HG03565 (cell line): Measurements from ENCODE around the gene SNAP25.
A peak's percentile ranks its signal among the peaks of the same experiment; 100 is the strongest.

ENCODE experiments used
- ATAC-seq: cut with Tn5 transposase; IDR thresholded peaks from one replicate; pipeline ENCODE4 v1.9.1; 2021; ENCODE audit warnings: mild to moderate bottlenecking, moderate library complexity; ENCODE audit not compliant: unreplicated experiment

SNAP25 gene

DNA sequence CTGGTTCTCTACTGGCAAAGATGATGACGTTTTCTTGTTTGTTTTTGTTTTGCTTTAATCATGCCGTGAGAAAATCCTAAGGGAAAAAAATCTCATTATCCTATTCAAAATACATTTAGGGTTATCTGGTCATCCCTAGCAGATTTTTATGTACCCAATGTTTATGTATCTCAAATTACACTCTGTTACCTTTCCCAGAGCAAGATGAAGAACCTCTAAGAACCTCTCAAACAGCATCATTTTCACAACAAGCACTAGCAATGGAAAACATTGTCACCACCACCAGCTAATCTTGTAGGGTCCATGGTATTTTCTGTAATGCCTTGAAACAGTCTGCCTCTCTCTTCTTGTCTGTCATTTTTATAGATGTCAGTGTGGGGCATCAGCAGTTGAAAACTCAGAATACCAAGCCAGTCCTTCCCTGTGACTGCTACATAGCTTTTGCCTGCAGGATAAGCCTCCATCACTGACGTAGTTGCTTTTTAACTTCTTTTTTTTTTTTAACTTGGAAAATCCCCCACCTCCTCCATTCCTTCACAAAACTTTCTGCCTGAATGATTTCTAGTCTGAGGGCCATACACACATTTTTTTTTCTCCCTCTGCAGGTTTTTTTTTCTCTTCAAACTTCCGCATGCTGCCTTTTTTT, 2.4 kb upstream of the SNAP25 start:
- no peak for ATAC-seq

DNA sequence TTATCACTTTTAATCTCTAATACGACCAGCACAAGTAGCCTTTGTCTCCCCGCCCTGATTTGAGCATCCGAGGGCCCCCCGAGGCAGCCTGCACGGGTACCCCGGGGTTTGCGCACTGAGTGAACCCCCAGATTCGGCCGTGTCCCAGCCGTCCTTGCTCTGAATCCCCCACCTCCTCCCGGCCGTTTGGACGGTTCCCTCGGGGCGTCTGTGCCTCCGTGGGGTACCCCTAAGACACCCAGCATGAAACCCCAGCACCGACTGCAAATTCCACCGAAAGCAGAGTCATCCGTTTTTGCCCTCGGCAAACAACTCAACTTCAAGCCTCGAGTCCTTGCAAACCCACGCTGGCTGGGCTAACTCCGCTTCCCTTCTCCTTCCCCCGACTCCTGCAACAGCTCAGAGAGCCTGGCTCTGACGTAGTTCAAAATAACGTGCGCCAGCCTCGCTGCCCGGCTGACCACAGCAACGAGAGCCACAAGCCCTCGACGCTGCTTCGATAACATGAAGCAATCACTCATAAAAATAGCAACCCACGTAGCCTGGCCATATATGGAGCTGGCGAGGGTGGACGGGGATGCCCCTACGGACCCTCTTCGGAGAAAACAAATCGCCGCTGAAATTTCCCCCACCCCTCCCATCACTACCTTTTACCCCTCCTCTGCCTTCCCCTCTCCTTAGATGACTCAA, 764 bp upstream of the SNAP25 start:
- no peak for ATAC-seq

DNA sequence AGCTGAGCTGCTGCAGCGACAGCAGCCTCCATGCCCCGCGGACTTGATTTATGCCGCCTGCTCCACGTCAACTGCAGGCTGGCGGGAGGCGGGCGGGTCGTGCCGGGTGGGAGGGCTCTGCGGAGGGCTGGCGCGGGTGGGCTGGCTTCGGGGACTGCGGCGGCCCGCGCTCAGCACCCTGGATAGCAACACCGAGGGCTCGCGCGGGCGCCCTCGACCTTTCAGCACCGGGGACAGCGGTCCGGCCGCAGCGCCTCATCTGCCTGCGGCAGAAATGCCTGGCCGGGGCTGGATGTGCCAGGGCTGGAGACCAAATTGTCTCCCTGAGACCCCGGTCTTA, 792 bp downstream of the SNAP25 start:
- ATAC-seq: peak; percentile 50

DNA sequence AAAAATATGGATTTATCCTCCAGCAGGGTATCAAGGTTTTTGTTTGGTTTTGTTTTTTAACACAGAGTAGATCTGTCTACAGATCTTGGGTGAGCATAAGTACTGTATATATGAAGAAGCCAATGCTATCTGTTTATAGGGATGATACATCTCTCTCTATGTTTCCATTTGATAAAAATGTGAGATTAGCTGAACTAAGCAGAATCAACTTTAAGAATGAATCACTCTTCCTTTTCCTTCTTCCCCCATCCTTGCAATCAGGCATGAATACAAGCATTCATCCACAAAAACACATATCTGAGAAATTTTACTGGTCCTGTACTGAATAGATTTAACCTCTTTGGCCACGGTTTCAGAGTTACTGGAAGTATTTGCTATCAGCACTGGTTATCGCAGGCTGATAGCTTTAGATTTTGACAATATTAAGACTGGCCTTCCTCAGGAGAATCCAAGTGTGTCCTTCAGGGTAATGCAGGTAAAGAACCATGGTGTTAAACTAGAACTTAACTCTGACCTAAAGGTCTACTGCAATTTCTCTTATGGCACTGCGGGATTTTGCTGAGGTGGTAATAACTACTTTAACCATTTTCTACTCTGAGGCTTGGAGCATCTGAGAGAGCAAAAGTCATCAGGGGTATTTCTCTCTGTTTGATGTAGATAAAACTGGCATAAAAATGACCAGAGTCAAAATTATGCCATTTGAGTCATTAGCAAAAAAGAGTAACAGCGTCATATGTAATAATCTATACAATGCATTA, 1.5 kb downstream of the SNAP25 start:
- ATAC-seq: no peak

DNA sequence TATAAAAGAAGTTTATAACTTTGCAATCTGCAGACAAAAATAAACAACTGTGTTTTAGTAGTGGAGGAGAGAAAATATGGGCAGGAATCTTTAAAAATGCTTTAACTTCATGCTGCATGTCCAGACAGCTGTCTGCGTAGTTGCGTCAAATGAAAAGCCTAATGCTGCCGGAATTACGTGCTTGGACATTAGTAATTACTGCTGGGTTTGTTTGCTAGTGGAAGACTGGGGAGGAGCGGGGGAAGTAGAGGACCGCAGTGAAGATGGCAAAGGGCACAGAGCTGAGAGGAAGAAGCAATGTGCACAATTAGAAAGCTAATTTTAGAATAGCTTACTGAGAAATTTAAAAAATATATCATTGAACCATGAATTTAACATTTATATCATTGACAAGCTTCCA, 2.4 kb downstream of the SNAP25 start:
- no peak for ATAC-seq

DNA sequence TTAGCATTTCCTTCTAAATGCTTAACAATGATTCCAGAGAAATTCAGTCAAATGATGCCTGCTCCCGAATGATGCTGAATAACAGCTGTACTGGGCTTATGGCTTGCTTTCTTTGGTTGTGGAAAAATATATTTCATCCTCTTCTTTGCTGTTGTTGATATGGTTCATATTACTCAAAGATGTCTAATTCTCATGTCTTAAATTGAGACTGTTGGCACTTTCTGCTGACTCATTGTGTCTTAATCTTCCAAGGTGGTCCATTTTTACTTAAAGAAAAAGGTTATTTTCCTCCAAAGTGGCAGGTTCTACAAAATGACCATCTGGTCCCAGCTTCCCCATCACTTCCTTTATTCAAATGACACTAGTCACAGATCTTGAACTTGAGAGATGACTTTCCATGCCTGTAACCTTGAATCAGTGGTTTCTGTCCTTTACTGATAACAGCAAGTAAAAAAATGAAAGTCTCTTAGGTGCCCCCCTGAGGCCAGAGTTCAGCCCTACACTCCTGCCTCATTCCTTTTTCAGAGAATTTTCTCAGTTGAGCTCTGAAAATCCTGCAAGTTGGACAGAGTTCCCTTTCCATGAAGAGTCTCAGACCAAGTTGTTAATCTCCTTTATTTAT, 6.9 kb downstream of the SNAP25 start:
- ATAC-seq: peak; percentile 53

DNA sequence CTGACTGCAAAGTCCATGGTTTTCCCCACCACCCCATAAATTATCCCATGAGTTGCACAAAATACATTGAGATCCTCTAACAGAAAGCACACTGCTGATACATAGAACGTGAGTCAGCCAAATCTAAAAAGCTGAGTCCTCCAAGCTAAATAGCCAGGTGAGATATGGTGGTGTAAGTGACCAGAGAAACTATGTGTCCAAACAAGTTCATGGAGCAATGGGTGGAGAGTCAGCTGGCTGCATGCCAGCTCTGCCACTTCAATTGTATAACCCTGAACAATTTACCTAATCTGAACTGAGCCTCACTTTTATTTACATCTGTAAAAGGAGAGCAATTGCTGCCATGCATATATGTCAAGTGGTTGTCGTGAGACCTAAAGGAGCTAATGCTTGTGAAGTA, 9.7 kb downstream of the SNAP25 start:
- no peak for ATAC-seq

DNA sequence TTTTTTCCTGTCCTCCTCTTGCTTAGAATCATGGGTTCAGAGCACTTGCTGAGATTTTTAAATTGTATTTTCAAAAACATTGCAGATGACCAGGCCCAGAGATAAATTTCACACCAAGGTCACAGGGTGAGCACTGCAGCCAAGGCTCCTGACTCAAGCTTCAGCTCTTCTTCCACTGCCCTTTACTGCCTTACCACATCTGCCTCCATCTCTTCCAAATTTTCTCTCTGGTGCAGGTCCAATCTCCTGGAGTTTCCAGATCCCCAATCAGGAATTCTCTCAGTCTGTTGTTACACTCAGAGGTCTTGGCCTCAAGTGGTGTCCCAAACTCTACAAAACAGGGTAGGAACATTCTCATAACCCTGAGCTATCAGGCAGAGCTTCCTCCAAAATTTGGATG, 12.7 kb downstream of the SNAP25 start:
- ATAC-seq: no peak

DNA sequence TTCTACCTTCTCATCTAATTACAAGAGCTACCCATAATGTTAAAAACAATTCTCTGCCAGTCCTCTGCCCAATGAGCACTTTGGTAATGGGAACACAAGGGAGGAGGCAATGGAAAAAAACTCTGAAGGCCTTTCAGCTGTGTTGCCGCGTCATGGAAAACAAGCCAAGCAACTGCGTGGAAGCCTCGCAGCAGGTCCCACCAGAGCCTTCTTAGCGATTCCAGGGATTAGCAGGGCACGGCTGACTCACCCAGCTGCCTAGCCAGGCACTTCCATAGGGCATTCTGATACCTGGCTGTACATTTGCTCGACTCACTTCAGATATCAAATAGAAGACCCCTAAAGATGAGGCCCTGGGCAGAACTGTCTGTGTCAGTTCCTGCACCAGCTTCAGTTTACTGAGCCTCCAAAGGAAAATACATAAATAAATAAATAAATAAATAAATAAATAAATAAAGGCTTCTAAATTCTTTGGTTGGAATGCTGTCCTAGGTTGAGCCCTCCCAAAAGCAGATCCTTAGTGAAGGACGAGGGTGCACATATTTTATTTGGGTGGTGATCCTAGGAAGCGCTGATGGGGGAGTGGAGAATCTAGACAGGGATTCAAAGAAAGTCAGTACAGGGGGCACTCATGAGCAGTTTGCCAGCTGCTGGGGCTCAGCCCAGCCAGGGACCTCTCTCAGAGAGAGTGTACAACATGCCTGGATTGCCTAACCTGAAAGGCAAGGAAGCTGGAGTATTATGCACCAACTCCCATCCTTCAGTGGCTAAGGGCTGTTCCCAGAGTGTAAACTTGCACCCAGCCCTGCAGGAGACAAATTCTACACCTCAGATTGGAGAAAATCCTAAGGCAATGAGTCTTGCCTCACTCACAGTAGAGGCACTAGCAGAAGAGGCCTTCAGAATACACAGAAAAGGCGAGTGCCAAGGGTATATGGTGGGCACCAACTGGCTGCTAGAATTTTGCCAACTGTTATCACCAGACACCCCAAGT, 18.2 kb downstream of the SNAP25 start:
- no peak for ATAC-seq

DNA sequence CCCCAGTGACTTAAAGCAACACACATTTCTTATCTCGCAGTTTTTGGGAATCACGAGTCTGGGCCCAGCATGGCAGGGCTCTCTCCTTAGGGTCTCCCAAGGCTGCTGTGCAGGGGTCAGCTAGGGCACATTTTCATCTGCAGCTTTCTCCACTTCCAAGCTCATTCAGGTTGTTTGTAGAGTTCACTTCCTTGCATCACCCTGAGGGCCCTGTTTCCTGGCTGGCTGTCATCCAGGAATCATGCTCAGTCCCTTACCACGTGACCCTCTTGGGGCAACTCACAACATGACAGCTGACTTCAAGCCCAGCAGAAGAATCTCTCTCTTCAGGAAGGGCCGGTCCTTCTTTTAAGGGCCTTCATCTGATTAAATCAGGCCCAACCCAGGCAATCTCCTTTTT, 21.3 kb downstream of the SNAP25 start:
- ATAC-seq: no peak

DNA sequence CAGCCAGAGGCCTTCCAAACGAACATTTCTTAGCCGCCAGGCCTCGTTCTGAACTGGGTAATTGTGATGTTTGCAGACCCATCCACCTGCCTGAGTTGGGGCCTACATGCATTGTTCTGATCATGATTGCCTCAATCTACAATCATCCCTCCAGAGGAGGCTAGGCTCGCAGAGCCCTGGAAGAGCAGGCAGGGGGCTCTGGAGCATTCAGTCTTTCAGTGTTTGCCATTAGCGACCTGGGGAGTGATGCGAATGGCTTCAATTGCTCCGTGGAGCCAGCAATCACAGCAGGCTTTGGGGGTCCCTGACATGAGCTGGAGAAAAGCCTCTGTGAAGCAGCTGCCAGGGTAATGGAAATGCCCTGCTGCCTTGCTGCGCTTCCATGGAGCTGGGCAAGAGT, 22.0 kb downstream of the SNAP25 start:
- ATAC-seq: no peak

DNA sequence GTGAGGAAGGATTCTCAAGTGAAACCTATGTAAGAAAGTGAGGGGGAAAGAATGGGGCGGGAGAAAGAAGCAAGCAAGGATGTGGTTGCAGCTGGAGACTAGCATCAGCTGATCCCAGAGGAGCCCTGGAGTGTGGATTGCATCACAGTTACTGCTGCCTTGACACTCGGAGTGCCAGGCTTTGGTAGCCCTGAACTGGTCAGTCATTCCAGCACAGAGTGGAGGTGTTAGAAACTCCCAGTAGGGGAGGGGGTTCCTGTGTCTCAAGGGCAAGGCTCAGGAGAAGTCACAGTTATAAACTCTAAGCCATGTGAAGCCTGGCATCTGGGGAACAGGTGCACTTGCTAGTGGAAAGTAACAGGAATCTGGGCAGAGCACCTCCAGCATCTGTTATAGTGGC, 23.5 kb downstream of the SNAP25 start:
- ATAC-seq: no peak

DNA sequence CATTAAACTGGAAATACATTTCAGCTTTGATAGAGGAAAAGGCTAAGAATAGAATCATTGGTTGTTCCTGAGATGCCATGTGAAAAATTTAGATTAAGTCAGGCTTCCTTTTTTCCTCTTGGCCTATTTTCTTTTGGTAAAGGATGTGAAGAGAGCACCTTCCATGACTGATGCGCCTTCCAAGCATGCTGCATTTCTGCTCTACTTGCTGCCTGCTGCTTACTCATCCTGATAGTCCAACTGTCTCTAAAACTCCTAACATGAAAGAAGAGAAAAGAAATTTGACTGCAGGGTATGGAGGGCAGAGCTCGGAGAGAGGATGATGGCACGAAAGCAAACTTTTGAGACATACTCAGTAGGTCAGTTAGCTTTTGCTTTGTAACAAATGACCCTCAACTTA, 28.8 kb downstream of the SNAP25 start:
- ATAC-seq: no peak

DNA sequence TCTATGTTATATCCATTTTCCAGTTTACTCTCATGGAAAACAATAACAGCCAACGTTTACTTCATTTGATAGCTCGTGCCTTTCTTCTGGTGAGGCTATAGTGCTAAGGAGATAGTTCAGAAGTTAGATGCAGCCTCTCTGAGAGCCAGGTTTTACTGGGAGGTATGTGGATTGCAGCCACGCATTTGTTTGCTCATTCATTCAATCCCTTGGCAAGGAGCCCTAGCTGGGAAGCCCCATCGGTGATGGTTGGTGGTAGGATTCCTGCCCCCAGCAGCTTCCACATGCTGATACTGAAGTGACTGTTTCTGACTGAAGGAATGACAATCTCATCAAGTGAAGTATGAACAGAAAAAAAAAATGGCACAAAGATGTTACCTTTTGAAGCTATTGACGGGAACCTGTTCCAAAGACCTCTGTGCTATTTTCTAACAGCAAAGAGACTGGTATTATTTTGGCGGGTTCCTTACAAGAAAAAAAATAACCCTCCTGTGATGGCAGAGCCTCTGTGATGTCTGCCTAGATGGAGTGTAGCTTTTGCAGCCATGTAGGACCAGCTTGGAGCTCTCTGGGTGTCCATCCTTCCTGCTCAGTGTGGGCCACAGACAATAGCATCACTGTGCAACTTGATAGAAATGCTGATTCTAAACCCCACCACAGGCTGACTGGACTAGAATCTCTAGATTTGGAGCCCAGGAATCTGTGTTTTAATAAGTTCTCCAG, 30.6 kb downstream of the SNAP25 start:
- no peak for ATAC-seq

DNA sequence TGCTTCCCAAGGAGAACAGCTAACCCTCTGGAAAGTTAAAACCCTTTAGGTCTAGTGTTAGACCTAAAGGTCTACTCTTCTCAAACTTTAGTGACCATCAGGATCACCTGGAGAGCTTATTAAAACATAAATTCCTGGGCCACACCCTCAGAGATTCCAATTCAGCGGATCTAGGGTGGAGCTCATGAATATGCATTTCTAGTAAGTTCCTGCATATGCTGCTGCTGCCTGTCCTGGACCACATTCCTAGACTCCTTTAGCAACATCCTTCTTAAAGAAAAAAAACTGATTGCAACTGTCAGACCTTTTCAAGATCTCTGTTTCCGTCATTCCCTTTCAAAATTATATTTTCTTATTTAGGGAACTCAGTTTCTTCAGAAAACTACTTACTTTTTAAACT, 31.2 kb downstream of the SNAP25 start:
- no peak for ATAC-seq

DNA sequence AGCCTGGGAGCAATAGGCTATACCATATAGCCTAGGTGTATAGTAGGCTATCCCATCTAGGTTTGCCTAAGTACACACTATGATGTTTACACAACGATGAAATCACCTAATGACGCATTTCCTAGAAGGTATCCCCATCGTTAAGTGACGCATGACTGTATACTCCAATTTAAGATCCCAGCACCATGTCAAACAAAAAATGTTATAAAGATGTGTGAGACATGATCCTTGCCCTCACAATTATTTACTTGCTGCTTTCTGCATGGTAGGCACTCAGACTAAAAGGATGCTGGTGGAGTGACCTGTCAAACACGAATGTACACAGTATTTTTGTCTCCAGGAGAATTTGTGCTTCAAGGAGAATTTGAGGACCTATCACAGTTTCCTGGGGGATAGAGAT, 32.3 kb downstream of the SNAP25 start:
- no peak for ATAC-seq

DNA sequence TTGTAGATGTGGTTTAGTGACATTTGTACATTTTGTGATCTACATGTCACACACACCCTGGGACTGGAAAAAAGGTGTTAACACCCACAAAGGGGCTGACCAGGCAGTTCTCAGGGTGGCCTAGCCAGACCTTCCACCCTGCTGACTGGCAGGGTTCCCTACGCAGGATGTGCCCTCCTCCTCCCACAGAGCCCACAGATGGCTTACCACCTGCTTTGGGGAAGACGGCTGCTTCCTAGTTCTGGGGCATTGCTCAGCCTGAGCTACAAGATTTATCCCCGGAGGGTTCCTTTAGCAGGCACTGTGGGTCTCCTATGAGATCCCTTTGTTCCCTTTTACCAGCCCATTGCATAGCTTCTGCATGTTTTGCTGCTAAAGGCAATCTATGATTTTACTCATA, 35.1 kb downstream of the SNAP25 start:
- ATAC-seq: no peak

DNA sequence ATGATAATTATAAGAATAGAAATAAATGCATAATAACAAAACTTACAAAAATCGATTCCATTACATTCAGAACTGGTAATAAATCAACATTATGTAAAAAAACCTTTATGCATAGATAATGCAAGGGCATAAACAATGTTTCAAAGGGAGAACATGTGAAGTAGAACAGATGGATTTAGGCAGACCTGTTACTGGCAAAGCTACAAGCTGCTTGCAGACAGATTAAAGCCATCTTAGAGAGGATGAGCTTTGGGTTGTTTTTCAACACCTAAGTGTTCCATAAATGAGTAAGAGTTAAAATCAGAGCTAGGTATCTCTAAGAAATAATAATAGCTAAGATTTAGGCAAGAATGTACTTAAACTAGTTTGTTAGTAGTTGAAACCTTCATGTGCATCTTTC, 37.2 kb downstream of the SNAP25 start:
- no peak for ATAC-seq

DNA sequence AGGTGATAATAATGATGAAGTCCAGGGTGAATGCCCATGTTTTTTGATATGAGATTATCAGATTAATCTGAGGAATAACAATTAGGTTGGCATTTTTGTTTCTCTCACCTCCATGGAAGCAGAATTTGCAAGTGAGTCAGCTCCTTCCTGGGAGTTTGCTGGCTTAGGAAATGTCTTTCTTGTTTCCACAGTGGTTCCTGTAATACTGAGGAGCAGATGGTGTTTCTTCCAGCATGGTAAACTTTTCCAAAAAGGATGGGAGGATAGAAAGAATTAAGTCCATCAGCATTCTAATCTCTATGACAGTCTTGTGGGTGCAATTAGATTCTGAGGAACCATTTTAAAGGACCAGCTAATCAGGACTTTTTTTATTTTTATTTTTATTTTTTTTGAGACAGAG, 40.5 kb downstream of the SNAP25 start:
- ATAC-seq: no peak

DNA sequence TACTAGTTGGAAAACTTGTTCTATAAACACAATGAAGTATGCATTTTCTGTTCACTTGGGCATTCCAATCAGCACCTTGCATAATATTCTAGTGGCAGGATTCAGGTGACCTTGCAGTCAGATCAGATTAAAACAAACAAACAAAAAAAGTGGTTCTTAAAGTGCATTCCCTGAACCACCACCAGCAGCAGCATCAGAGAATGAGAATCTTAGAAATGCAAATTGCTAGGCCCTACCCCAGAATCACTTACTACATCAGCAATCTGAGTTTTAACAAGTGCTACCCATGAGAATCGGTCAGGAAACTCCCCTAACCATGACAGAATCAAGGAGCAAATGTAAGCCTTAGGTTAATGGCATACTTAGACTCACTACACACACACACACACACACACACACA, 41.7 kb downstream of the SNAP25 start:
- ATAC-seq: no peak
